Measurements from ENCODE around the gene DDI2.
"Not testable (repeated sequence)": the region's sequence is repeated elsewhere in the genome, so short reads cannot be mapped to it uniquely, and the experiment has no call there.

Gene DDI2

DNA sequence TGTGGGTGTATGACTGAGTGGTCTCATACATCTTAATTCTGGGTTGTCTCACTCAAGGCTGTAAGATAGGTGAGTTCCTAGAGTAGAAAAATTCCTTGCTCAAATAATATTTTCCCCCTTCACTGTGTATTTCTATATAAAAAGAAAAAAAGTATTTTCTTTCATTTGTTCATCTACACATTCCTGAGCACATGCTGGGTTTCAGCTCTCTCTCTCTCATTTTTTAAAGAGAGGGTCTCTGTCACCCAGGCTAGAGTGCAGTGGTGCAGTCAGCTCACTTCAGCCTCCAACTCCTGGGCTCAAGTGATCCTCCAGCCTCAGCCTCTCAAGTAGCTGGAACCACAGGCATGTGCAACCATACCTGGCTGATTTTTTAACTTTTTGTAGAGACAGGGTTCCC is 22.0 kb downstream of the DDI2 start:
- no peak for TF ChIP-seq CTCF (IDR thresholded peaks at IDR 0.05; ENCODE audit: control insufficient read depth, insufficient read depth, low read depth, low read length, missing control alignments)
- H3K4me3 ChIP-seq (ENCODE audit: control insufficient read depth, low read depth, low read length), result no peak overlapping the region
- no peak for DNase-seq (ENCODE audit: low read depth)

DNA sequence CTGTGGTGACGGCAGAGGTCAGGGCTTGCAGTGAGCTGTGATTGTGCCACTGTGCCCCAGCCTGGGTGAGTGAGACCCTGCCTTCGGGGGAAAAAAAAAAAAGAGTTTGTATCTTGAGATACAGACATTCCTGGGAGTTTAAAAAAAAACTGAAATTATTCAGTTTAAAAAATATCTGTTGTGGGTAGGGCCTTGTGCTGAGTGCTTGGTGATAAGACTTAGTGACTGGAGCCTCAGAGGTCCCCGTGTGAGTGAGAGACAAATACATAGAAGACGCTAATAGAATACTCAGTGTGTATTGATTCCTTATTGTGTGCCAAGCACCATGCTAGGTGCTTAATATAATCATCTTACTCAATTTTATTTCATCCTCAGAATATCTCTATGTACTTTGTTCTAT is 22.7 kb downstream of the DDI2 start:
- no peak for TF ChIP-seq CTCF (IDR thresholded peaks at IDR 0.05; ENCODE audit: control insufficient read depth, insufficient read depth, low read depth, low read length, missing control alignments)
- H3K4me3 ChIP-seq (ENCODE audit: control insufficient read depth, low read depth, low read length), result no peak overlapping the region
- DNase-seq (ENCODE audit: low read depth), result no peak

- DNase-seq (ENCODE audit: low read depth), result no peak
- no peak for TF ChIP-seq CTCF (IDR thresholded peaks at IDR 0.05; ENCODE audit: control insufficient read depth, insufficient read depth, low read depth, low read length, missing control alignments)
- H3K4me3 ChIP-seq (ENCODE audit: control insufficient read depth, low read depth, low read length), result no peak overlapping the region
These were observed 23.4 kb downstream of the DDI2 start for GRCh38 chr1:15640667-15641066.

GRCh38 chr1:15649937-15650336 is 32.7 kb downstream of the DDI2 start:
- TF ChIP-seq CTCF (IDR thresholded peaks at IDR 0.05; ENCODE audit: control insufficient read depth, insufficient read depth, low read depth, low read length, missing control alignments), result no peak
- no peak for DNase-seq (ENCODE audit: low read depth)
- H3K4me3 ChIP-seq (ENCODE audit: control insufficient read depth, low read depth, low read length), result no peak overlapping the region

DNA sequence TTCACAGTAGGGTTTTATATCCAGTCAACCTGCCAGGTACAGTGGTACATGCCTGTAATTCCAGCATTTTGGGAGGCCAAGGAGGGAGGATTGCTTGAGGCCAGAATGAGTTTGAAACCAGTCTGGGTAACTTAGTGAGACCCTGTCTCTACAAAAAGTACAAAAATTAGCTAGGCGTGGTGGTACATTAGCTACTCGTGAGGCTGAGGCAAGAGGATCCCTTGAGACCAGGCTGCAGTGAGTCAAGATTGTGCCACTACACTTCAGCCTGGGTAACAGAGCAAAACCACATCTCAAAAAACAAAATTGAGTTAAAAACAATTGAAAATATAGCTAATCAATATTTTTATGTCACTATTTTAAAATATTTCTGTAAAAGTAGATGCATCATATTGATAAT is 33.2 kb downstream of the DDI2 start:
- TF ChIP-seq CTCF (IDR thresholded peaks at IDR 0.05; ENCODE audit: control insufficient read depth, insufficient read depth, low read depth, low read length, missing control alignments), result no peak
- DNase-seq (ENCODE audit: low read depth), result no peak
- no peak overlapping the region for H3K4me3 ChIP-seq (ENCODE audit: control insufficient read depth, low read depth, low read length)

GRCh38 chr1:15652130-15652529 is 34.9 kb downstream of the DDI2 start:
- DNase-seq (ENCODE audit: low read depth); H3K4me3 ChIP-seq (ENCODE audit: control insufficient read depth, low read depth, low read length): not testable (repeated sequence)

DNA sequence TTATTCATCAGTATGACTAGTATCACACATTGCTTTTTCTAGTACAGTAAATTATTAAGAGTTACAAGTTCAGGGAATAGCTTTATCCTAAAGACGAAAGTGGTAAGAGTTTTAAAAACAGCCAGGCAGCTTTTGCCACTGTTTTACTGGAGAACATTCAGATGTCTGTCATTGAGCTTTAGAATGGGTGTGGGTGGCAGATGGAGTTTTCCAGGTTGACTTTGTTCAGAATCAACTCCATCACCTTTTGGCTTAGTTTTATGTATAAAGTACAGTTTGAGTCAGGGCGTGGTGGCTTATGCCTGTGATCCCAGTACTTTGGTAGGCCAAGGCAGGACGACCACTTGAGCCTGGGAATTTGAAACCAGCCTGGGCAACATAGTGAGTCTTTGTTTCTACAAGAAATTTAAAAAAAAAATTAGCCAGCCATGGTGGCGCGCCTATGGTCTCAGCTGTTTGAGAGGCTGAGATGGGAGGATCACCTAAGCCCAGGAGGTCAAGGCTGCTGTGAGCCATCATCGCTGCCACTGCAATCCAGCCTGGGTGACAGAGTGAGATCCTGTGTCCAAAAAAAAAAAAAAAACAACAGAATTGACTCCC is 36.9 kb downstream of the DDI2 start:
- no peak overlapping the region for H3K4me3 ChIP-seq (ENCODE audit: control insufficient read depth, low read depth, low read length)
- DNase-seq (ENCODE audit: low read depth), result no peak
- TF ChIP-seq CTCF (IDR thresholded peaks at IDR 0.05; ENCODE audit: control insufficient read depth, insufficient read depth, low read depth, low read length, missing control alignments), result no peak
